D341Med (cell line): ENCODE results near the gene PLSCR5.

Experiments
- DNase-seq: peaks from one replicate; pipeline ENCODE4 v3.0.0; 2012; ENCODE audit warnings: low spot score

The PLSCR5 gene

GRCh38 chr3:146585156-146585555, 20.0 kb downstream of the PLSCR5 start:
- no peak for DNase-seq

- no peak for DNase-seq
Measured at GRCh38 chr3:146581951-146582467, 23.1 kb downstream of the PLSCR5 start.

- no peak for DNase-seq
Measured at GRCh38 chr3:146581080-146581601, 24.0 kb downstream of the PLSCR5 start.

- DNase-seq = no peak
Measured at GRCh38 chr3:146577662-146578061, 27.5 kb downstream of the PLSCR5 start.

GRCh38 chr3:146575636-146576035, 29.5 kb downstream of the PLSCR5 start:
- no peak for DNase-seq

GRCh38 chr3:146574173-146574572, 31.0 kb downstream of the PLSCR5 start:
- DNase-seq = no peak

- no peak for DNase-seq
Measured at GRCh38 chr3:146569314-146569713, 35.8 kb downstream of the PLSCR5 start.

- no peak for DNase-seq
Measured at GRCh38 chr3:146566138-146566537, 39.0 kb downstream of the PLSCR5 start.

- DNase-seq = no peak
Measured at GRCh38 chr3:146561879-146562278, 43.3 kb downstream of the PLSCR5 start.

GRCh38 chr3:146561463-146561862, 43.7 kb downstream of the PLSCR5 start:
- DNase-seq = no peak

GRCh38 chr3:146560678-146561077, 44.5 kb downstream of the PLSCR5 start:
- no peak for DNase-seq

GRCh38 chr3:146559388-146559787, 45.8 kb downstream of the PLSCR5 start:
- no peak for DNase-seq

- no peak for DNase-seq
Measured at GRCh38 chr3:146558781-146559180, 46.4 kb downstream of the PLSCR5 start.

GRCh38 chr3:146557745-146558144, 47.4 kb downstream of the PLSCR5 start:
- DNase-seq = no peak

GRCh38 chr3:146555311-146555710, 49.8 kb downstream of the PLSCR5 start:
- no peak for DNase-seq

- no peak for DNase-seq
Measured at GRCh38 chr3:146554151-146554760, 50.9 kb downstream of the PLSCR5 start.

GRCh38 chr3:146550743-146551510, 54.2 kb downstream of the PLSCR5 start:
- no peak for DNase-seq

- DNase-seq = no peak
Measured at GRCh38 chr3:146550070-146550615, 55.0 kb downstream of the PLSCR5 start.

GRCh38 chr3:146547235-146547835, 57.8 kb downstream of the PLSCR5 start:
- no peak for DNase-seq

- no peak for DNase-seq
Measured at GRCh38 chr3:146546366-146546965, 58.7 kb downstream of the PLSCR5 start.

- no peak for DNase-seq
Measured at GRCh38 chr3:146544929-146545528, 60.1 kb downstream of the PLSCR5 start.
